C4-2B (cell line): ENCODE results near the gene KANK3.

Experiments used
- CTCF ChIP-seq: fragments of 450-650 bp; conservative IDR thresholded peaks from 2 replicates; pipeline ENCODE4 v1.5.1; 2017; ENCODE audit warnings: mild to moderate bottlenecking
- ZFX ChIP-seq: fragments of 450-650 bp; IDR thresholded peaks from 2 replicates; pipeline ENCODE4 v1.6.1; 2017

- TF ChIP-seq CTCF (no peak), ZFX (no peak)
Measured at GRCh38 chr19:8308891-8309291, 34.2 kb downstream of the KANK3 start.
